GM12878 (cell line): ENCODE data around the gene MACF1. TPM values are rescaled to one million over a fixed set of nuclear protein-coding genes. Genes with fewer than 3 reads are reported as not detected.

Source experiments
- ATAC-seq: fragments of 200-7000 bp; cut with Tn5 transposase; 3 replicates; pipeline ENCODE4 v1.9.1; 2020; ENCODE audit warnings: mild to moderate bottlenecking, moderate library complexity
- BruUV-seq: library from RNA; stranded (reverse); fragments of 400-500 nt; replicated peaks from 2 replicates; lab custom pipeline; 2021; lab: Mats Ljungman, UMichigan
- CTCF ChIA-PET: fragments of 300-600 bp; sonication (Branson Sonifier 250); formaldehyde crosslinking; extraction: SDS; loops from one replicate; lab custom pipeline; 2021; ENCODE audit warnings: inconsistent platforms; lab: Yijun Ruan, JAX
- POLR2A ChIA-PET: fragments of 350-600 bp; formaldehyde crosslinking; extraction: SDS; loops from one replicate; lab custom pipeline; 2021; ENCODE audit warnings: inconsistent platforms; lab: Charles Lee
- RAD21 ChIA-PET: fragments of 300-600 bp; sonication (Branson Sonifier 250); formaldehyde crosslinking; loops from one replicate; lab custom pipeline; 2023; ENCODE audit warnings: antibody characterized with exemption; ENCODE audit not compliant: unreplicated experiment; lab: Charles Lee
- SMC1A ChIA-PET: fragments of 300-600 bp; sonication (Branson Sonifier 250); formaldehyde crosslinking; loops from one replicate; lab custom pipeline; 2023; ENCODE audit not compliant: unreplicated experiment, uncharacterized antibody; lab: Charles Lee
- DNase-seq: peaks from one replicate; pipeline ENCODE4 v3.0.0-alpha.2; 2011; ENCODE audit warnings: low read depth, low spot score
- FAIRE-seq: peaks from 3 replicates; lab custom pipeline; 2011; peaks lifted over from hg19 to GRCh38; lab: Jason Lieb, UNC
- H2AFZ ChIP-seq: 2 replicates; pipeline ENCODE4 v1.6.0; 2011; ENCODE audit warnings: low read depth, low read length, control low read depth; ENCODE audit not compliant: control insufficient read depth
- H3K27ac ChIP-seq: 2 replicates; pipeline ENCODE4 v1.5.1; 2011; ENCODE audit warnings: control low read depth; ENCODE audit not compliant: control insufficient read depth, insufficient read depth
- H3K27me3 ChIP-seq, 2 experiments: replicated peaks in 1 of 2; 2 replicates each; pipeline versions ENCODE4 v1.6.0 to v1.6.1; 2011; ENCODE audit warnings: low read length in 1 of 2; ENCODE audit not compliant: control insufficient read depth in 2 of 2, insufficient read depth in 2 of 2
- H3K36me3 ChIP-seq, 2 experiments: 2 replicates each; pipeline ENCODE4 v1.5.1; 2011; ENCODE audit warnings: low read length in 1 of 2; ENCODE audit not compliant: control insufficient read depth in 2 of 2, insufficient read depth in 2 of 2
- H3K4me1 ChIP-seq: 2 replicates; pipeline ENCODE4 v1.6.1; 2011; ENCODE audit warnings: mild to moderate bottlenecking, low read length, moderate library complexity, mixed read lengths; ENCODE audit not compliant: control insufficient read depth, insufficient read depth
- H3K4me2 ChIP-seq: 2 replicates; pipeline ENCODE4 v1.6.0; 2011; ENCODE audit warnings: control low read depth; ENCODE audit not compliant: control insufficient read depth, insufficient read depth
- H3K4me3 ChIP-seq: fragments of 200-600 bp; sonication (generic); 2 replicates; pipeline ENCODE4 v1.5.1; 2016
- H3K79me2 ChIP-seq: 2 replicates; pipeline ENCODE4 v1.6.0; 2011; ENCODE audit warnings: low read length; ENCODE audit not compliant: control insufficient read depth, insufficient read depth
- H3K9ac ChIP-seq: 2 replicates; pipeline ENCODE4 v1.8.0; 2011; ENCODE audit warnings: low read length, control low read depth, mixed read lengths; ENCODE audit not compliant: control insufficient read depth, insufficient read depth
- H3K9me3 ChIP-seq: replicated peaks from 3 replicates; pipeline ENCODE4 v1.5.1; 2011; ENCODE audit warnings: mild to moderate bottlenecking, low read length; ENCODE audit not compliant: control insufficient read depth, insufficient read depth
- H4K20me1 ChIP-seq: 2 replicates; pipeline ENCODE4 v1.6.0; 2011; ENCODE audit not compliant: control insufficient read depth, insufficient read depth
- GATAD2B ChIP-seq: fragments of 450-650 bp; conservative IDR thresholded peaks from 2 replicates; pipeline ENCODE4 v1.6.1; 2017; ENCODE audit warnings: low read depth, mild to moderate bottlenecking, moderate library complexity
- IKZF2 ChIP-seq, 2 experiments: fragments of 450-650 bp; IDR thresholded peaks; 2 replicates each; pipeline ENCODE4 v1.6.1; 2017; ENCODE audit warnings: mild to moderate bottlenecking in 2 of 2, moderate library complexity in 2 of 2
- IRF4 ChIP-seq: IDR thresholded peaks from 2 replicates; pipeline ENCODE4 v1.6.1; 2011; ENCODE audit warnings: low read depth, low read length
- MXI1 ChIP-seq: fragments of 150-350 bp; IDR thresholded peaks from 2 replicates; pipeline ENCODE4 v1.6.1; 2011; ENCODE audit warnings: low read depth, mild to moderate bottlenecking, inconsistent platforms, low read length, improper control_type of control experiment
- RB1 ChIP-seq: fragments of 450-650 bp; formaldehyde crosslinking; IDR thresholded peaks from 2 replicates; pipeline ENCODE4 v1.6.1; 2017; ENCODE audit warnings: mild to moderate bottlenecking, borderline replicate concordance
- SMAD5 ChIP-seq: IDR thresholded peaks from 2 replicates; pipeline ENCODE4 v1.6.1; 2016; ENCODE audit warnings: antibody characterized with exemption, low read depth
- SPI1 ChIP-seq: IDR thresholded peaks from 2 replicates; pipeline ENCODE4 v1.6.1; 2011; ENCODE audit warnings: low read depth, mild to moderate bottlenecking, low read length, moderate library complexity, borderline replicate concordance; ENCODE audit not compliant: insufficient read depth
- ZNF274 ChIP-seq: IDR thresholded peaks from one replicate; pipeline ENCODE4 v1.8.0; 2011; ENCODE audit not compliant: insufficient read length, insufficient read depth
- ZSCAN29 ChIP-seq: fragments of 450-650 bp; IDR thresholded peaks from 2 replicates; pipeline ENCODE4 v1.6.1; 2017; ENCODE audit warnings: mild to moderate bottlenecking, moderate library complexity
- WGBS: methylation state at CpG from one replicate; pipeline ENCODE4 v1.1.6; 2016; ENCODE audit warnings: low lambda C conversion rate; ENCODE audit not compliant: insufficient replicate concordance, insufficient coverage; ENCODE audit errors: missing lambda C conversion rate; 5-methylcytosine and 5-hydroxymethylcytosine counted together
- in situ Hi-C: fragments of 300-500 bp; cut with MboI; formaldehyde crosslinking; loops from 9 replicates; pipeline ENCODE4 v1.14.3; 2018; ENCODE audit warnings: mixed read lengths
- intact Hi-C: fragments of 100-400 bp; cut with micrococcal nuclease; formaldehyde crosslinking; loops from one replicate; pipeline ENCODE4 v1.14.2; 2022; ENCODE audit not compliant: unreplicated experiment
- polyA plus RNA-seq, 11 experiments: library from polyadenylated mRNA; depleted of rRNA in 4 of 11; unstranded in 6 of 11; stranded (reverse) in 5 of 11; fragments of >200 nt; fragmentation: Nextera tagmentation in 4 of 11; fragmentation: Illumina TruSeq in 1 of 11; extraction: Ambion mirVana in 4 of 11; extraction: Trizol in 1 of 11; gene quantifications; 1 replicate in 1 of 11; 2 replicates in 10 of 11; pipeline versions ENCODE4 v1.2.1 to v1.2.3, GENCODE V29; 2011 to 2016; ENCODE audit warnings: inconsistent platforms in 2 of 11, missing spikeins in 2 of 11, low read depth in 1 of 11
- total RNA-seq, 4 experiments: library from RNA; depleted of rRNA in 3 of 4; stranded (reverse); fragments of >200 nt in 3 of 4; fragmentation: Illumina TruSeq in 1 of 4; extraction: Trizol in 1 of 4; gene quantifications; 2 replicates each; pipeline versions ENCODE4 v1.2.1 to v1.2.3, GENCODE V29; 2013 to 2021
- TF ChIP-seq, protein P1 (sequence below): IDR thresholded peaks from 2 replicates; pipeline ENCODE4 v1.6.1; 2012; ENCODE audit warnings: improper control_type of control experiment, low read depth, low read length; ENCODE audit not compliant: insufficient replicate concordance
- TF ChIP-seq, protein P2 (sequence below): fragments of 450-650 bp; IDR thresholded peaks from 2 replicates; pipeline ENCODE4 v1.6.1; 2014; ENCODE audit warnings: mild to moderate bottlenecking

MACF1 gene
- total and polyA plus RNA-seq, 10 of the 15 experiments (the other 5 are each of a cell fraction or from before 2014, with no cell fraction given) = 15.5 to 201 (median 76.9) TPM

DNA sequence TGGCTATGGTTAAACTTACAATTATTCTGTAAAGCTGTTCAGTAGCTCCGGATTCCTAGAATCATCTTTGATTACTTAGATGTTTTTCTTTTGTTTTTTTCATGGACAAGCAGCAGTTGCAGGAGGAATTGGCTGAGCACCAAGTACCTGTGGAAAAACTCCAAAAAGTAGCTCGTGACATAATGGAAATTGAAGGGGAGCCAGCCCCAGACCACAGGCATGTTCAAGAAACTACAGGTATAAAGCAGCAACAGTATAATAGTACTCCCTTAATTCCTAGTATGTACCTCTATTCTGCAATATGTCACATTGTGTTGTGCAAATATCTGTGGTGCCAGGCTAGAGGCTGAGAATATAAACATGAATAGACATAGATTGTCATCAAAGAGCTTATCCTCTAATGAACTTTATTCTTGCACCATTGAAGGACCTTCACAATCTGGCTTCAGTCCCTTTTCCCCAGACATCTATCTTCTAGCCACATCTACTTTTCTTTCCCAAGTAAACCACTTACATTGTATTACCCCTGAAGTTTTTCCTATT lies 154.6 kb downstream of the MACF1 start:
- Histone ChIP-seq H3K36me3 (peaks cover 15 to 41% of the 10 kb centered on the region in 2 experiments), H3K4me1 (no peaks in the 10 kb centered on the region), H3K4me2 (no peak overlapping the region), H4K20me1 (no peaks in the 10 kb centered on the region), H3K9ac (no peak overlapping the region), H3K9me3 (no peaks in the 10 kb centered on the region), H3K79me2 (no peaks in the 10 kb centered on the region), H2AFZ (no peak overlapping the region), H3K27ac (no peak overlapping the region), H3K4me3 (no peak overlapping the region), H3K27me3 (no peaks in the 10 kb centered on the region)
- FAIRE-seq (no peak), ATAC-seq (no peak), DNase-seq (no peak)
- no peak for TF ChIP-seq GATAD2B
- no peak for TF ChIP-seq IRF4
- TF ChIP-seq ZNF274 = no peak
- TF ChIP-seq MXI1 = no peak
- TF ChIP-seq, protein P1, sequence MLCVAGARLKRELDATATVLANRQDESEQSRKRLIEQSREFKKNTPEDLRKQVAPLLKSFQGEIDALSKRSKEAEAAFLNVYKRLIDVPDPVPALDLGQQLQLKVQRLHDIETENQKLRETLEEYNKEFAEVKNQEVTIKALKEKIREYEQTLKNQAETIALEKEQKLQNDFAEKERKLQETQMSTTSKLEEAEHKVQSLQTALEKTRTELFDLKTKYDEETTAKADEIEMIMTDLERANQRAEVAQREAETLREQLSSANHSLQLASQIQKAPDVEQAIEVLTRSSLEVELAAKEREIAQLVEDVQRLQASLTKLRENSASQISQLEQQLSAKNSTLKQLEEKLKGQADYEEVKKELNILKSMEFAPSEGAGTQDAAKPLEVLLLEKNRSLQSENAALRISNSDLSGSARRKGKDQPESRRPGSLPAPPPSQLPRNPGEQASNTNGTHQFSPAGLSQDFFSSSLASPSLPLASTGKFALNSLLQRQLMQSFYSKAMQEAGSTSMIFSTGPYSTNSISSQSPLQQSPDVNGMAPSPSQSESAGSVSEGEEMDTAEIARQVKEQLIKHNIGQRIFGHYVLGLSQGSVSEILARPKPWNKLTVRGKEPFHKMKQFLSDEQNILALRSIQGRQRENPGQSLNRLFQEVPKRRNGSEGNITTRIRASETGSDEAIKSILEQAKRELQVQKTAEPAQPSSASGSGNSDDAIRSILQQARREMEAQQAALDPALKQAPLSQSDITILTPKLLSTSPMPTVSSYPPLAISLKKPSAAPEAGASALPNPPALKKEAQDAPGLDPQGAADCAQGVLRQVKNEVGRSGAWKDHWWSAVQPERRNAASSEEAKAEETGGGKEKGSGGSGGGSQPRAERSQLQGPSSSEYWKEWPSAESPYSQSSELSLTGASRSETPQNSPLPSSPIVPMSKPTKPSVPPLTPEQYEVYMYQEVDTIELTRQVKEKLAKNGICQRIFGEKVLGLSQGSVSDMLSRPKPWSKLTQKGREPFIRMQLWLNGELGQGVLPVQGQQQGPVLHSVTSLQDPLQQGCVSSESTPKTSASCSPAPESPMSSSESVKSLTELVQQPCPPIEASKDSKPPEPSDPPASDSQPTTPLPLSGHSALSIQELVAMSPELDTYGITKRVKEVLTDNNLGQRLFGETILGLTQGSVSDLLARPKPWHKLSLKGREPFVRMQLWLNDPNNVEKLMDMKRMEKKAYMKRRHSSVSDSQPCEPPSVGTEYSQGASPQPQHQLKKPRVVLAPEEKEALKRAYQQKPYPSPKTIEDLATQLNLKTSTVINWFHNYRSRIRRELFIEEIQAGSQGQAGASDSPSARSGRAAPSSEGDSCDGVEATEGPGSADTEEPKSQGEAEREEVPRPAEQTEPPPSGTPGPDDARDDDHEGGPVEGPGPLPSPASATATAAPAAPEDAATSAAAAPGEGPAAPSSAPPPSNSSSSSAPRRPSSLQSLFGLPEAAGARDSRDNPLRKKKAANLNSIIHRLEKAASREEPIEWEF = no peak
- no peak for TF ChIP-seq SMAD5
- no peak for TF ChIP-seq RB1
- TF ChIP-seq, protein P2, sequence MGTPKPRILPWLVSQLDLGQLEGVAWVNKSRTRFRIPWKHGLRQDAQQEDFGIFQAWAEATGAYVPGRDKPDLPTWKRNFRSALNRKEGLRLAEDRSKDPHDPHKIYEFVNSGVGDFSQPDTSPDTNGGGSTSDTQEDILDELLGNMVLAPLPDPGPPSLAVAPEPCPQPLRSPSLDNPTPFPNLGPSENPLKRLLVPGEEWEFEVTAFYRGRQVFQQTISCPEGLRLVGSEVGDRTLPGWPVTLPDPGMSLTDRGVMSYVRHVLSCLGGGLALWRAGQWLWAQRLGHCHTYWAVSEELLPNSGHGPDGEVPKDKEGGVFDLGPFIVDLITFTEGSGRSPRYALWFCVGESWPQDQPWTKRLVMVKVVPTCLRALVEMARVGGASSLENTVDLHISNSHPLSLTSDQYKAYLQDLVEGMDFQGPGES = no peak
- TF ChIP-seq IKZF2 (IDR thresholded peaks at IDR 0.05) = no peak
- TF ChIP-seq SPI1 = no peak
- no peak for TF ChIP-seq ZSCAN29
- in situ Hi-C loops (no loop called here), intact Hi-C loops (no loop called here)
- ChIA-PET RAD21 (interaction anchor here (1.5 kb wide), 1 partner anchor 167 kb away, joined by 4 read pairs; no protein-coding TSS in a partner anchor), SMC1A (interaction anchor here (0.6 to 1.8 kb wide), 3 partner anchors 167 to 261 kb away, joined by 3 to 4 read pairs (median 4); no protein-coding TSS in a partner anchor), CTCF (interaction anchor here (0.7 to 2.6 kb wide), 2 partner anchors 93 to 267 kb away, joined by 3 to 6 read pairs; no protein-coding TSS in a partner anchor), POLR2A (no interaction called here)
- no TSS peak for BruUV-seq
- WGBS = 93% methylated on average over 2 of the region's 2 CpGs
